GM18873 (cell line): ENCODE measurements around the gene RREB1.

Source experiments
- ATAC-seq: cut with Tn5 transposase; IDR thresholded peaks from one replicate; pipeline ENCODE4 v1.9.1; 2021; ENCODE audit warnings: mild to moderate bottlenecking, moderate library complexity, moderate number of reproducible peaks; ENCODE audit not compliant: unreplicated experiment, low FRiP score

Gene RREB1

DNA sequence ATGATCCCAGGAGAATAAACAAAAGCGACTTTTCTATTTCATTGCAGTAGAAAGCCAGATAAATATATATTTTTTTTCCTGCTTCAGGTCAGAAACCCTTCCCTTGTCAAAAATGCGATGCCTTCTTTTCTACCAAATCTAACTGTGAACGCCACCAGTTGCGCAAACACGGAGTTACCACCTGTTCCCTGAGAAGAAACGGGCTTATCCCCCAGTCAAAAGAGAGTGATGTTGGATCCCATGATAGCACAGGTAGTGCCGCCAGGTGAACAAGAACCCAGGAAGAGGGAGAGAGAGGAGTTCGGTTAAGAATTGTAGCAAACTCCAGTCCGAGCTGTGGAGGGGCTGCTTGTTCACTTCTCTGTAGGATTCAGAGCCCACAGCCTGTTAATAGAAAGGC is 132.6 kb downstream of the RREB1 start:
- ATAC-seq, result no peak

DNA sequence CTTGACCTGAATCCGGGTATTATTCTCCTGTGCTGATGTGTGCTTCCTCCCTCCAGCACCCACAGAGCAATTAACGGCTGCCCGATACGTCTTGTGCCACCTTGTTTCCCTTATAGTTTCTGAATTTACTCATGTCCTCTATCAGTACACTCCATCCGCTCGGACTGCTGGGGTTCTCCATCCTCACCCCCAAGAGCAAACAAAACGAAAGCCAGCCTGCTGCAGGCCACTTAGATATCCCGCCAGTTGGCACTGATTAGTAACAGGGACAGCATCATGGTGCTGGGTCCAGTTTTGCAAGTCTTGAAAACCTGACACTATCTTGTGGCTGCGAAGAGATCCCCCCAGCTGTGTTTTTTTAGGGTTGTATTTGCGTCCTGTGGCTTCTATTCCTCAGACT is 133.4 kb downstream of the RREB1 start:
- ATAC-seq, result no peak

GRCh38 chr6:7241709-7242645 is 134.2 kb downstream of the RREB1 start:
- ATAC-seq, result no peak

DNA sequence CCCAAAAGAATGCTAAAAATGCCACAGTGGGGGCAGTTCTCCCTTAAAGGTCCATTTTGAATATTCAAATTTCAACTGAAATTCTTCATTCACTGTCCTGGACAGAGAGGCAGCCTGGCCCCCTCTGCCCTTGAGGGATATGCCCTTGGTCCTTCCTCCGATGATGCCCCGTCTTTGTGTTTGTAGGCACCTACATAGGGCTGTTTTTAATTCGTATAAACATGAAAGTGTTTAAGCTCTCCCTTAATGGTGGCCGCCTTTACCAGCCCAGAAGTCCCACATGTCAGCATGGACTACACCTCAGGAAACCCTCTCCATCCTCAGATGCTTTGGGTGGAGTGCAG is 135.0 kb downstream of the RREB1 start:
- ATAC-seq, result no peak

DNA sequence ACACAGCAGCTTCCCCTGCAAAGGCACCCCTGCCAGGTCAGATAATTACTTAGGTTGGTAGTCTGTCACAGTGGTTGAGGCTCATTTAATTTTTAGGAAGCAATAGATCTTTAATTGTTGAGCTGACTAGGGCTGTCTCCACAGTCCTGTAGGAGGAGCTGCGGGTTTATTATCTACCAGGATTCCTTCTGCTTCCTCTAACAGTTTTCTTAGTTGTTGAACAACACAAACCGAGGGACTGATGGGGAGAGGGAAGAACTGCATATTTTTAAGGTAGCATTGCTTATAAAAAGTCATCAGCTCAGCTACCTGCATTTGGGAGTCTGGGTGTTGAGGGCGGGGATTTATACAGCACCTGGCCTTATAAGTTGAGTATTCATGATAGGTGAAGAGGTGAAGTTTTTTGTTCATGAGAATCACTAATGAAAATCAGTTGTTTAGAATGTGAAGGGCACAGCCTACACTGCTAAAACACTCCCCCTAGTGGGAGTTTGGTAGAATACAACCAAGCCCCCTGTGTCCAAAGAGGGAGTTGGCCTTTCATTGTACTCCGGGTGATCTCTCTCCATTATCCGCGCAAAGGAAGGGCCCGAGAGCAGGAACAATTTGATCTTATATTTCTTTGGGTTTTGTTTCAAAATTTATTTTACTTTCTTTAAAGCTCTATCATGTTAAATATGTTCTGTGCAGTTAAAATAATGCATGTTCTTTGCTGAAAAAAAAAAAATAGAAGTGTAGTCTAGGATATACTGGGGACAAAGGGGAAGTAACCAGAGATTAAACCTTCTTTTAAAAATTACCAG is 135.6 kb downstream of the RREB1 start:
- ATAC-seq, result no peak

DNA sequence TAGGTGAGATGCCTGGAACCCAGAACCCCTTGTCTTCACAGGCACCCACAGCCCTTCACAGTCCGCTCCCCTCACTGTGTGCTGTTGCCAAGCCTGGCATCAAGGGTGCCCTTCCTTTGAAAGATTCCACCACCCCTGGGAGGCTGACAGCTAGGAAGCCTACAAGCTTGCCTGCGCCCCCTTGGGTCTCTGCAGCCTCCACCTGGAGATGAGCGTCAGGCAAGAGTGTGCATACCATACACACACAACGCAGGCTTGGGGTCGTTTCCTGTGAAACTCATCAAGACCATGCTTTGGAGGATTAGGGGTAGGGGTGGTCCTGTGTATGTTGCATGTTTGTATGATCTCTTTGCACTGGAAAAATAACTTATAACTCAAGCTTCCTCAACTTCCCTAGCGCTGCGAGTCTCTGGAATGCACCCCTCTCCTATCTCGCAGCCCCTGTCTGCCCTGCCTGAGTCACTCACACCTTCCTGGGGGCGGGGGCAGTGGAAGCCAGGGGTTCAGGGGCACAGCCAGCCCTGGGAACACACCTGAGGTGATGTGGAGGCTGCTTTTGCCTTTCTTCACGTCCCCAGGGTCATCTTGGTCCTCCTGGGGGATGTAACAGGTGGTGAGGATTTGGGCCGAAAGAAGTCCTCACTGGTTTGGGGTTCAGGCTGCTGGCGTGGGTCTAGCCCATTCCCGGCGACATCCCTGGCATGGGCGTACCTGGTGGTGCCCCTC is 138.1 kb downstream of the RREB1 start:
- no peak for ATAC-seq

- ATAC-seq, result no peak
Measured at GRCh38 chr6:7246401-7247178, 138.8 kb downstream of the RREB1 start.

DNA sequence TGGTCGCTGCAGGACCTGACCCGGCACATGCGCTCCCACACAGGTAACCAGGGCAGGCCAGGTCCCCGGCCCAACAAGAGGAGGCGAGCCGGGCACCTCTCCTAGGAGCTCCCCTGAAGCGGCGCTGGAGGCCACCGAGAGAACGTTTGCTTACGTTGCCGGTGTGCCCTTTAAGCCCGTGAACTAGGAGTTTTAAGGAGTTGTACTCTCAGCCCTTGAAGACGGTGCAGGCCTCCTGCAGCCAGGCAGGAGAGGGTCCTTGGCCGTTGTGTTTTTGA is 139.4 kb downstream of the RREB1 start:
- no peak for ATAC-seq

- no peak for ATAC-seq
Measured at GRCh38 chr6:7247828-7248227, 140.1 kb downstream of the RREB1 start.

DNA sequence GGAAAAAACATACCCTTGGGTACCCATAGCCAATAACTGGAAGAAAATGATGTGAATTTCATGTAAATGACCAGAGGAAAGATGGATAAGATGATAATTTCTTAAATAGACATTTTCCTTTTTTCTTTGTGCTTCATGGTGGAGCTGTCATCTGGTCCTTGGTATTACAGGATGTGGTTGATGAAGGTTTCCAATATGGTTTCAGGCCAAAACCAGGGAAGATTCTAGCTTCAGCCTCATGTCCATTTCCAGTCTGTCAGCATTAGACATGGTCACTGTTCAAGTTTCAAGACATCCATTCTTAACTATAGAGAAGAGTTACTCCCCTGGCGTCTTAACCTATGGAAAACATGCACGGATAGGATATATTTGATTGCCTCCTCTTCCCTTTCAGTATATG is 141.6 kb downstream of the RREB1 start:
- no peak for ATAC-seq

- ATAC-seq, result no peak
Measured at GRCh38 chr6:7249946-7250643, 142.3 kb downstream of the RREB1 start.

DNA sequence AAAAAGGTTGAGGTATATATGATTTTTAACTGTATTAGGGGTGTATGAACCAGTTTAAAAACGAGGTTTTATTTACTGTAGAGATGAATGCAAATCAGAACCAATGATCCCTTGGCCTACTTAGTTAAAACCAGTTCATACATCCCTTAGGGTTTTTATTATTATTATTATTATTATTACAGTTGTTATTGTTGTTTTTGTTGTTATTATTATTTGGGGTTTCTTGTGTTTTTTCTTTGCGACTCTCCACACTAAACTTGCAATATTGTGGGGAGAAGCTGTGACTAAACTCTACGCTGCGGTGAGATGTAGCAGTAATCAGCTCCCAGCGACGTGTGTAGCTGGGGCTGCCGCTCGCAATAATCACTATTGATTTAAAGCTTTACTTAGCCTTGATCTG is 143.1 kb downstream of the RREB1 start:
- no peak for ATAC-seq

DNA sequence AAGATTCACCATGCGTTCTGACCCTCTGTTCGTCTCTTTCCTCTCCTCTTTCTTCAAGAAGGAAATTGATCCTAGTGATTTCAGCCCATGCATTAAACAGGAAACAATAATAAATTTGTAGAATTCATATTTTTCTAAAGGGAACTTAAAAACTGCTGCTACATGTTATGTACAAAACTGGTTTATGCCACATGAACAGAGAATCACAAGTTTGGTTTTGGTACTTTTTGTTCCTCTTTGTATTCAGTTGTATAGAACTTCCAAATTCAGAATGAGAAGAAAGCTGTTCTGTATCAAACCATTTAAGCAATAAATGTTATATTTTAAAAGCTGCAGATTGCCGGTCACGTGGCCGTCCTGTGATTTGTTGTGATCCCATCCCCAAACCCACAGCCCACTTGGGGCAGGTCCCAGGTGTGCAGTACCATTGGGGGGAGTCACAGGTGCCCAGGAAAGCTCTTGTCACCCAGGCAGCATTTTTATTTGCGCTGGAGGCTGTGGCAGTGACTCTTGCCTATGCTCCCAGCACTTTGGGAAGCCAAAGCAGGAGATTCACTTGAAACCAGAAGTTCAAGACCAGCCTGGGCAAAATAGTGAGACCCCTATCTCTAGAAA is 144.0 kb downstream of the RREB1 start:
- no peak for ATAC-seq

GRCh38 chr6:7252390-7252789 is 144.6 kb downstream of the RREB1 start:
- ATAC-seq, result no peak

- no peak for ATAC-seq
Measured at GRCh38 chr6:7254980-7255835, 147.4 kb downstream of the RREB1 start.

DNA sequence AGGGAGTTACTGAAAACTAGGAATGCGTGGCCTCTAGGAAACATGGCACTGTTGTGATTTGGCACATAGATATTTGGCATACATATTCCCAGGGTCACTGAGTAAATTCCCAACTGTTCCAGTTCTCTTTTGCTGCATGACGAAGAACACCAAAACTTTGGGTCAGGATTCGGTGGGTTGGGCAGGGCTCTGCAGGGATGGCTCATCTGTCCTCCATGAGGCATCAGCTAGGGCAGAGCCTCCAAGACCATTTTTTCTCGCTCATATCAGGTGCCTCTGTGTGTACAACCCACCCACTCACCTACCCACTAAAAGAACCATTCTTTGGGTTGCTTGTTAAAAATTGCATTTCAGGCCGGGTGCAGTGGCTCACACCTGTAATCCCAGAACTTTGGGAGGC is 148.2 kb downstream of the RREB1 start:
- ATAC-seq, result no peak

GRCh38 chr6:7256785-7257184 is 149.0 kb downstream of the RREB1 start:
- ATAC-seq, result no peak

DNA sequence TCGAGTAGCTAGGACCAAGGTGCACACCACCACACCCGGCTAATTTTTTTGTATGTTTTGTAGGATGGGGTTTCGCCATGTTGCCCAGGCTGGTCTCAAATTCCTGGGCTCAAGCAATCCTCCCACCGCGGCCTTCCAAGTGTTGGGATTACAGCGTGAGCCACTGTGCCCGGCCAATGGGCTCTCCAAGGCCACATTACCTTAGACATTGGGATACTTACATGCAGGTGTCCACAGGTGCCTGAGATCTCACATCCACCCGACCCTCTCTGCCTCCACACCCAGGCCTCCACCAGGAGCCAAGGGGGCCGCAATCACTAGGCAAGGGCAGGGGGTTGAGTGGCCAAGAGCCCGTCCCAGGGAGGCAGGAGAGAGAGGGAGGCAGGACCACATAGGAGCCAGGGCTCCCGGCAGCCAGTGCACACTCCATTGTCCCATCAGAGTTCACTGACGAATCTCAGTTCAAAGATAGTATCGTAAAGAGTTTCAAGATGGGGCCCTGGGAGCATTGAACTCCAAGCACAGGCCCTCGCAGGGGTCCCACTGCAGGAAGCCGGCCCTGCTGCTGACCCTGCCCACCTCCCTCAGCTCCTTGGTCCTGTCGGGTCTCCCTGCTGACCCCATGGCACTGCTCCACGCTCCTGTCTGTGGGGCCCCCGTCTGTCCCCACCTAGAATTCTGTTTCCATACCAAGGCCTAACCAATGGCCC is 149.9 kb downstream of the RREB1 start:
- no peak for ATAC-seq
